ENCODE measurements around the gene SPRY2. TPM values are rescaled to one million over a fixed set of nuclear protein-coding genes. Genes with fewer than 3 reads are reported as not detected.

Gene SPRY2
- total RNA-seq, 1 experiment from 2014 or later, result 45.6 TPM

GRCh38 chr13:80314711-80315653 is 25.9 kb downstream of the SPRY2 start:
- no peak for DNase-seq (ENCODE audit: low read depth)

GRCh38 chr13:80313668-80314256 is 27.2 kb downstream of the SPRY2 start:
- no peak for DNase-seq (ENCODE audit: low read depth)

DNA sequence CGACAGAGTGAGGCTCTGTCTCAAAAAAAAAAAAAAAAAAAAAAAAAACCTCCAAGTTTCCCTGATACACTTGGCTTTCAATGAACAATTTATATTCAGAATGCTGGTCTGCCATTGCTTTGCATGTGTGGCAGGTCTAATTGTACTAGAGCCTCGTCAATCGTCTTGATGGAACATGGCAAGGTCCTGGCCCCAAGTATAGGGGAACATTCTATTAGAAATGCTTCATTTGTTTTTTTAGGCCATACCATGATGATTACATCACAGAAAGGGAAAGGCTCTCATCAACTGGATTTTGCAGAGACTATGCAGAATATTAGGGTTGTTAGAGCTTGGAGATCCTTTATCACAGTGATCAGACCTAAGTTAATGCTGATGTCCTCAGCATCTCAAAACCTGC is 28.0 kb downstream of the SPRY2 start:
- DNase-seq (ENCODE audit: low read depth), result no peak

DNA sequence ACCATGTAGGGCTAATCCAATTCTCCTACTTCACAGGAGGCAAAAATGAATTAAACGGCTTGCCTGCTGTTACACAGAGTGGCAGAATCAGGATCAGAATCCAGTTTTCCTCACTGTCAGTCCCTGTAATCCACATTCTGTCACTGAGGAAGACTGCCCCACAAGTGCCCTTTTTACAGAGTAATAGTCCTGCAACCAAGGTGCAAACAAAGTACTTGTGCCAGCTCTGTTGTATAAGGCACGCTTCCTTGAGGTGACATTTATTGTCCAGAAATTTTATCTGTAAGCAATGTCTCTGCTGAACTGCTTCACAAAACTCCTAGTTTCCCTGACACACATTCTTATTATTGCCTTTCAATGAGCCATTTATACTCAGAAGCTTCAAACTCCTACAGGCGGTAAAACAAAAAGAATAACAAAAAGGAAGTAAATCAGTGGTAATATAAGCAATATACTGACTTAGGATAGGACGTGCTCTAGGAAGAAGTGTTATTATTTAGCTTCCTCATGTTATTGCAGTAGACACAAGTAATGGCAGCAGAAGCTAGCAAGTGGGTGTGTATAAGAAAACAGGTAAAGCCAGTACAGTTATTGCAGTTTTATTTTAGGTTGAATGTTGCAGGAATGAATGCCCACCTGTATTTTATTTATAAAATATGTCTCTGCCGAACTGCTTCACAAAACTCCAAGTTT is 28.8 kb downstream of the SPRY2 start:
- no peak for DNase-seq (ENCODE audit: low read depth)

DNA sequence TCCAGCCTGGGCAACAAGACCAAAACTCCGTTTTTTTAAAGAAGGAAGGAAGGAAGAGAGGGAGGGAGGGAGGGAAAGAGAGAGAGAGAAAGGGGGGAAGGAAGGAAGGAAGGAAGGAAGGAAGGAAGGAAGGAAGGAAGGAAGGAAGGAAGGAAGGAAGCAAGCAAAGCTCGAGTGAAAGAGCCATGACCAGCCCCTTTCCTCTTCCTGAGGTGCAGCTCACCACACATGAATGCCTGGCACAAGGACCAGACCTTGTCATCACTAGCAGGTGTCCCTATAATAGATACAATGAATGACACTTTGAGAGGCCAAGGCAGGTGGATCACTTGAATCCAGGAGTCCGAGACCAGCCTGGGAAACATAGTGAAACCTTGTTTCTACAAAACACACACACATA is 31.0 kb downstream of the SPRY2 start:
- no peak for DNase-seq (ENCODE audit: low read depth)

DNA sequence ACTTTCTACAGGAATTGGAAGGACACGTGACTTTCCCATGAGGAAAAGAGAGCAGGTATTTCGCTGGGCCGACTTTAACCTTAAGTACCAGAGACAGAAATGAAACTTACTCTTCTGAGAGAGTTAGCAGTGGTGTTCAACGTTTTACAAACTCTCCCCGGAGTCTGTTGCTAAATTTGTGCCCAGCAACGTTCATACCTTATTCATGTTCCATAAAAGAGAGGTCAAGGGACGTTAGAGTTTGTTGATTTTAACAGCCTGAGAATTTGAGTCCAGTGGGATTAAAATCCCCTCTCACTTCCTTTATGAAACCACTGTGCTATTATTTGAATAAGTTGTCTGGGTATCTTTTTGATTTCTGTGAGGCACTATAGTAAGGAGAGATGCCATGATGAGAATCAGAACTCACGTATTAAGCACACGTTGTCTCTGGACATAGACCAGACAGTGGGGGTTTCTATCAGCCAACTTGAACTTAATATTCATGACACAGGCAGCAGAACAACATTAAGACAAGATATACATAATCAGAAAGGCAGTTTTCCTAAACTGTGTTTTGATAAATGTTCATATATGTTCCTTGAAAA is 33.4 kb downstream of the SPRY2 start:
- no peak for DNase-seq (ENCODE audit: low read depth)

GRCh38 chr13:80306337-80306972 is 34.5 kb downstream of the SPRY2 start:
- no peak for DNase-seq (ENCODE audit: low read depth)

DNA sequence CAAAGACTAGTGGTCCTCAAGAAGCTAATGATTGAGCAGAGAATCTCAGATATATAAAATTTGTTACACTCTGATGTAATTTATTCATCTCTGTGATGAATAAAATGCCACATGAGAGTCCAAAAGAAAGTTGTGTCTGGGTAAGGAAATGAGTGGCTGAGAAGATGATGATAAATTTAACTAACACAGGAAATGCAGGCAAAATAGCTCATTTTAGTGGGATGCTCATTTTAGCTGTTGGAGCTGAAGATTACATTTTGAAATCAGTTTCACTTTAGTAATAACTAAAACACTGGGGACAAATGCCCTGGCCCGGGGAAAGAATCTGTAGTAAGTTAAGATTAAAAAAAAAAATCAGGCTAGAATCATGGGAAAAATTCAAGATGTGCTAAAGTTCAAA is 35.2 kb downstream of the SPRY2 start:
- no peak for DNase-seq (ENCODE audit: low read depth)

DNA sequence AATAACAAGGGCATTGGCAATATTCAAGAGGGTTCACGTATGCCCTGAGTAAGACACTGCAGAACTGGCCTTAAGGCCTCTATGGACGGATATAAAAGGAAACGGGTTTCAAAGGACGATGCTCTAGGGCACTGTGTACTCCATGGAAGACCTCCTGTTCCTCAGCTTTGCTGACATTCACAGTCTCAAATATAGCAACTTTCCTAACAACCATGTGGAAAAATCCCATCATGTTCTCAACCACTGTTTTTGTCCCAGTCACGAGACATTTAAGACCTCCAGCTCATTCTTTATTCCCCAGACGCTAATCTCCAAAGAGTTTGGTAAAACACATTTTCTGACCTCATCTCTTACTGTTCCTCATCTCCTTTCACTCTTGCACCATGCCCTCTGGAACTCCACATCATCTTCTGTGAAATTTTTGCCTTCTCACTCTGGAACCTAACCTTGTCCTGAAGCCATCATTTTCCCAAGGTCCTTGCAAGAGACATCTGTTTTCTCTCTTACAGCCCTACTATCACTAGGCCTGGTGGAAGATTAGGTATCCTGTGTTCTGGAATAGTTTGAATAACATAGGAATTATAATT is 37.6 kb downstream of the SPRY2 start:
- DNase-seq (ENCODE audit: low read depth), result no peak

DNA sequence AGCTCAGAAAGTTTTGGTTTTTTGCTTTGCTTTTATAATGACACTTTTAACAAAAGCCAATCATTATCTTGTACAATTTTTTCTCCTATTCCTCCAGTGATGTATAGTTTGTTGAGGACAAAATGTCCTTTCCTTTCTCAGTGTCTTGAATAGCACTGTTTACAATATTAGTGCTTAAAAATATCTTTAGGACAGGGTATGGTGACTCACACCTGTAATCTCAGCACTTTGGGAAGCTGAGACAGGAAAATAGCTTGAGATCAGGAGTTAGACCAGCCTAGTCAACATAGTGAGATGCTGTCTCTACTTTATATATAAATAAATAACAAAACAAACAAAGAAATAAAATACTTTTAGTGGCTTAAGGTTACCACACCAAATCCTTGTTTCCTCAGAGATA is 41.9 kb downstream of the SPRY2 start:
- DNase-seq (ENCODE audit: low read depth), result no peak

- DNase-seq (ENCODE audit: low read depth), result no peak
Observed at GRCh38 chr13:80297503-80297902, 43.4 kb downstream of the SPRY2 start.

- DNase-seq (ENCODE audit: low read depth), result no peak
Observed at GRCh38 chr13:80297094-80297493, 43.8 kb downstream of the SPRY2 start.

- DNase-seq (ENCODE audit: low read depth), result no peak
Observed at GRCh38 chr13:80296638-80297037, 44.3 kb downstream of the SPRY2 start.

DNA sequence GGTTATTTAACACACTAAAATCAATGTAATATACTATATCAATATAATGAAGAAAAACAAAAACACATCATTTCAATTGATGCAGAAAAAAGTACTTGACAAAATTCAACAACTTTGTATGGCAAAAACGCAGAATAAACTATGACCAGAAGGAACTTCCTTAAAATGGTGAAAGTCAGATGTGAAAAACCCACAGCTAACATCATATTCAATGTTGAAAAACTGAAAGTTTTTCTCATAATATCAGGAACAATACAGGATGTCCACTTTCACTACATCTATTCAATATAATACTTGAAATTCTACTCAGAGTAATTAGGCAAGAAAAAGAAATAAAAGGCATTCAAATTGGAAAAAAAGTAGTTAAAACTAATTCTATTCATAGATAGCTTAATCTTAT is 50.3 kb downstream of the SPRY2 start:
- DNase-seq (ENCODE audit: low read depth), result no peak

Small RNAs within 50 kb of the gene (small RNA-seq; reads per million reads assigned to genes)
- not detected for gene RNU6-61P

All from HT1080 (cell line).